HL-60 (cell line): ENCODE measurements around the gene ARID1A.

Experiments used
- DNase-seq, 2 experiments: peaks; one replicate each; pipeline ENCODE4 v3.0.0-alpha.2; 2010 to 2020; ENCODE audit warnings: low read depth in 1 of 2, low spot score in 1 of 2
- H3K27ac ChIP-seq: fragments of 250-450 bp; sonication (Bioruptor Pico); replicated peaks from 2 replicates; pipeline ENCODE4 v1.5.1; 2020; ENCODE audit warnings: mild to moderate bottlenecking, moderate library complexity
- H3K27me3 ChIP-seq: fragments of 250-450 bp; sonication (Bioruptor Pico); 2 replicates; pipeline ENCODE4 v1.5.1; 2021; ENCODE audit warnings: mild to moderate bottlenecking, moderate library complexity; ENCODE audit not compliant: insufficient read depth, poor library complexity, severe bottlenecking
- H3K4me3 ChIP-seq: replicated peaks from 2 replicates; pipeline ENCODE4 v1.5.1; 2011; ENCODE audit warnings: mild to moderate bottlenecking, control low read depth, low read length; ENCODE audit not compliant: insufficient read depth
- CTCF ChIP-seq: IDR thresholded peaks from one replicate; pipeline ENCODE4 v1.5.1; 2011; ENCODE audit warnings: low read length, control low read depth, inconsistent platforms; ENCODE audit not compliant: insufficient read depth
- GABPA ChIP-seq: IDR thresholded peaks from 2 replicates; pipeline ENCODE4 v1.6.1; 2012; ENCODE audit warnings: low read depth
- POLR2AphosphoS5 ChIP-seq: IDR thresholded peaks from 2 replicates; pipeline ENCODE4 v1.6.1; 2012; ENCODE audit warnings: low read depth
- SPI1 ChIP-seq: IDR thresholded peaks from 2 replicates; pipeline ENCODE4 v1.6.1; 2012; ENCODE audit warnings: low read depth, mild to moderate bottlenecking, borderline replicate concordance
- TF ChIP-seq, protein P1 (sequence below): IDR thresholded peaks from 2 replicates; pipeline ENCODE4 v1.6.1; 2012; ENCODE audit warnings: low read depth; ENCODE audit not compliant: insufficient replicate concordance

Gene ARID1A

GRCh38 chr1:26719205-26719604 is 23.4 kb downstream of the ARID1A start:
- H3K27ac ChIP-seq, result no peak overlapping the region
- no peak overlapping the region for H3K4me3 ChIP-seq
- no peak for TF ChIP-seq POLR2AphosphoS5
- TF ChIP-seq CTCF, result no peak
- TF ChIP-seq, protein P1, sequence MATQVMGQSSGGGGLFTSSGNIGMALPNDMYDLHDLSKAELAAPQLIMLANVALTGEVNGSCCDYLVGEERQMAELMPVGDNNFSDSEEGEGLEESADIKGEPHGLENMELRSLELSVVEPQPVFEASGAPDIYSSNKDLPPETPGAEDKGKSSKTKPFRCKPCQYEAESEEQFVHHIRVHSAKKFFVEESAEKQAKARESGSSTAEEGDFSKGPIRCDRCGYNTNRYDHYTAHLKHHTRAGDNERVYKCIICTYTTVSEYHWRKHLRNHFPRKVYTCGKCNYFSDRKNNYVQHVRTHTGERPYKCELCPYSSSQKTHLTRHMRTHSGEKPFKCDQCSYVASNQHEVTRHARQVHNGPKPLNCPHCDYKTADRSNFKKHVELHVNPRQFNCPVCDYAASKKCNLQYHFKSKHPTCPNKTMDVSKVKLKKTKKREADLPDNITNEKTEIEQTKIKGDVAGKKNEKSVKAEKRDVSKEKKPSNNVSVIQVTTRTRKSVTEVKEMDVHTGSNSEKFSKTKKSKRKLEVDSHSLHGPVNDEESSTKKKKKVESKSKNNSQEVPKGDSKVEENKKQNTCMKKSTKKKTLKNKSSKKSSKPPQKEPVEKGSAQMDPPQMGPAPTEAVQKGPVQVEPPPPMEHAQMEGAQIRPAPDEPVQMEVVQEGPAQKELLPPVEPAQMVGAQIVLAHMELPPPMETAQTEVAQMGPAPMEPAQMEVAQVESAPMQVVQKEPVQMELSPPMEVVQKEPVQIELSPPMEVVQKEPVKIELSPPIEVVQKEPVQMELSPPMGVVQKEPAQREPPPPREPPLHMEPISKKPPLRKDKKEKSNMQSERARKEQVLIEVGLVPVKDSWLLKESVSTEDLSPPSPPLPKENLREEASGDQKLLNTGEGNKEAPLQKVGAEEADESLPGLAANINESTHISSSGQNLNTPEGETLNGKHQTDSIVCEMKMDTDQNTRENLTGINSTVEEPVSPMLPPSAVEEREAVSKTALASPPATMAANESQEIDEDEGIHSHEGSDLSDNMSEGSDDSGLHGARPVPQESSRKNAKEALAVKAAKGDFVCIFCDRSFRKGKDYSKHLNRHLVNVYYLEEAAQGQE, result no peak
- H3K27me3 ChIP-seq, result no peaks in the 10 kb centered on the region
- DNase-seq, result no peak

DNA sequence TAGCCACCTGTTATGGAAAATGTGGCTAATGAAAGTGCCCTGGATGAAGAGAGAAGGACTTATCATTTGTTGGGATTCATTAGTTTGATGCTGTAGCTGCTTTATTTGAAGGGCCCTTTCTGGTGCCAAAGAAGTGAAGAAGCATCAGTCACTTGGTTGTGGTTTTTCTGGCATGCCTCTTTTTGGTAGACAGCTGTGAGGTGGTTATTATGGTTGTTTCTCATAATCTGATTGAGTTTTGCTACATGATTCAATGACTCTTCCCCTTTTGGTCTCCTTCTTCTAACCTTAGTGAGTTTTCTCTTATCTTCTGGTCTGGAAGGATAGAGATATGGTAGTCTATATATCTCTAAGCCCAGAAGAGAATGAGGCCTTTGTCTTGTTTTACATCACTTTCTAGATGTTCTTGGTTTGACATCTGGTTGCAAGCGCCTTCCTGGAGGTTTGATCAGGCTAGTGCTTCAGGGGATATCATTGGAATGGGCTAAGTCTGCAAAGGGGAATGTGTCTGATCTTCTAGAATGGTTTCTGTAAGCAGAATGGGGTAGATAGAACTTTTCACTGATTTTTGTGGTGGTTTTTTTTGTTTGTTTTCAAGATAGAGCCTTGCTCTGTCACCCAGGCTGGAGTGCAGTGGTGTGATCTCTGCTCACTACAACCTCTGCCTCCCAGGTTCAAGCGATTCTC is 26.0 kb downstream of the ARID1A start:
- DNase-seq, result no peak
- Histone ChIP-seq H3K4me3 (no peak overlapping the region), H3K27ac (no peak overlapping the region), H3K27me3 (no peaks in the 10 kb centered on the region)
- no peak for TF ChIP-seq CTCF
- no peak for TF ChIP-seq POLR2AphosphoS5
- TF ChIP-seq, protein P1, result no peak
- TF ChIP-seq GABPA, result no peak
- peak; percentile 25; the same call in 1 of the 2 replicates for TF ChIP-seq SPI1

DNA sequence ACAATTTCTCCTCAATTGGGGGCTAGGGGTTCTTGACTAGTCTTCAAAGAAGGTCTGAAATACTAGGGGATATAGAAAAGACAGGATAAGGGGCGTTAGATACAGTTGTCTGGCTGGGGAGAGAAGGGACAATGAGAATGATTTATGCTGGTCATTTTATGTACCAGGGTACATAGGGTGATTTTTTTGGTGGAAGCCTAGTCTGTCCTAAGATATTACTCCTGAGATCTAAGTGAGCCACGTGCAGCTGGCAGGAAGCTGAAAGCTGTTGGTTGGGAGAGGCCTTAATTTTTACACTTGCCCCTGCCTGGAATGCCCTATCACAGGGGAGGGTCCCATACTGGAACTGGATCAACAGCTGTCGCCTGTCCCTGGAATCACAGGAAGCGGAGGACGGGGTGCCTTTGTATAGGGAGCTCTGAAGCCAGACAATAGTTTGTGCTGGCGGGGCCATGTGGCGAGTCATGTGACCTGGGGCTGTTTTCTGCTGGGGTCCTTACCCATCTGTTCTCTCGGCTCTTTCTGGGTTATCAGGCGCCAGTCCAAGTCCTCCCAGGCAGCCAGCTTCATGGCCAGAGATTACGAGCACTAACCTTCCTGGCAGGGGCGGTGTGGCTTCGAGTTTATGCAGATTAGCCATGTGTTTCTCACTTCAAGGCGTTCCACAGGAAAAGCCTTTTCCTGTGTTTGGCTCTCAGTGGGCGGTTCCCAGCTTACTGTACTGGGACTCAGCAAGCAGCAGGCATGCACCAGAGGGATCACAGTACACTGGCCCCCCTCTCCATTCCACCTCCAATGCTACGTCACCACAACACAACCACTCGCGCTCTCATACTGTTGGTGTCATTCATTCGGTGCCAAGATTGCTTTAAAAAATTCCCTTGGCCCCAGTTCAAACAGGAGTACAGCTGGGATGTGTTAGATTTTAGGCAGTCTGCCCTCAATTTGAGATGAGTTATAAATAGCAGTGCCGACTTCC is 27.5 kb downstream of the ARID1A start:
- Histone ChIP-seq H3K4me3 (no peak overlapping the region), H3K27ac (no peak overlapping the region; the same call in 1 of the 2 replicates), H3K27me3 (no peaks in the 10 kb centered on the region)
- no peak for DNase-seq
- TF ChIP-seq, protein P1, result no peak
- TF ChIP-seq SPI1 (no peak), CTCF (no peak), GABPA (no peak), POLR2AphosphoS5 (no peak)
